OCI-LY7 (cell line): ENCODE data around the gene DET1. TPM values are rescaled to one million over a fixed set of nuclear protein-coding genes. Genes with fewer than 3 reads are reported as not detected.
"Not testable (repeated sequence)": the region's sequence is repeated elsewhere in the genome, so short reads cannot be mapped to it uniquely, and the experiment has no call there.

ENCODE experiments used
- BruUV-seq: library from RNA; stranded (reverse); fragments of 400-500 nt; replicated peaks from 2 replicates; lab custom pipeline; 2021; lab: Mats Ljungman, UMichigan
- CTCF ChIA-PET: fragments of 300-600 bp; sonication (Branson Sonifier 250); formaldehyde crosslinking; loops from one replicate; lab custom pipeline; 2022; ENCODE audit warnings: antibody characterized with exemption; ENCODE audit not compliant: unreplicated experiment; lab: Charles Lee
- POLR2A ChIA-PET: fragments of 300-600 bp; sonication (Branson Sonifier 250); formaldehyde crosslinking; loops from one replicate; lab custom pipeline; 2022; ENCODE audit warnings: antibody characterized with exemption; lab: Charles Lee
- DNase-seq: peaks from one replicate; pipeline ENCODE4 v3.0.0-alpha.2; 2015; ENCODE audit warnings: low spot score
- H2AFZ ChIP-seq: fragments of 200-600 bp; sonication (generic), shearing (Covaris generic); 2 replicates; pipeline ENCODE4 v1.6.1; 2014; ENCODE audit warnings: mild to moderate bottlenecking, antibody characterized with exemption, low read length, moderate library complexity
- H3K27ac ChIP-seq: fragments of 200-600 bp; sonication (generic); 2 replicates; pipeline ENCODE4 v1.5.1; 2014; ENCODE audit warnings: mixed run types, low read depth, mild to moderate bottlenecking, moderate library complexity, low read length, inconsistent platforms; ENCODE audit not compliant: poor library complexity, severe bottlenecking
- H3K36me3 ChIP-seq: fragments of 200-600 bp; sonication (generic); 2 replicates; pipeline ENCODE4 v1.6.1; 2014; ENCODE audit warnings: mild to moderate bottlenecking, antibody characterized with exemption, low read length, moderate library complexity, mixed read lengths; ENCODE audit not compliant: insufficient read depth
- H3K4me1 ChIP-seq: fragments of 200-600 bp; sonication (generic); 2 replicates; pipeline ENCODE4 v1.5.1; 2014; ENCODE audit warnings: mild to moderate bottlenecking, low read length; ENCODE audit not compliant: insufficient read depth, poor library complexity, severe bottlenecking
- H3K4me2 ChIP-seq: fragments of 200-600 bp; sonication (generic); 2 replicates; pipeline ENCODE4 v1.6.1; 2014; ENCODE audit warnings: mild to moderate bottlenecking, low read length
- H3K4me3 ChIP-seq: fragments of 200-600 bp; sonication (generic); 2 replicates; pipeline ENCODE4 v1.5.1; 2014; ENCODE audit warnings: mild to moderate bottlenecking, low read depth, low read length; ENCODE audit not compliant: poor library complexity, severe bottlenecking
- H3K79me2 ChIP-seq: fragments of 200-600 bp; sonication (generic); 2 replicates; pipeline ENCODE4 v1.6.1; 2016; ENCODE audit warnings: low read depth, mild to moderate bottlenecking, low read length, moderate library complexity, mixed read lengths; ENCODE audit not compliant: insufficient read depth
- H3K9me2 ChIP-seq: fragments of 200-600 bp; sonication (generic); 2 replicates; pipeline ENCODE4 v1.6.1; 2016; ENCODE audit warnings: mild to moderate bottlenecking, low read length, mixed read lengths; ENCODE audit not compliant: insufficient read depth
- H3K9me3 ChIP-seq: fragments of 200-600 bp; sonication (generic); 2 replicates; pipeline ENCODE4 v1.6.1; 2014; ENCODE audit warnings: mild to moderate bottlenecking, mixed run types, low read length, mixed read lengths
- H4K20me1 ChIP-seq: fragments of 200-600 bp; sonication (generic); 2 replicates; pipeline ENCODE4 v1.6.1; 2014; ENCODE audit warnings: mild to moderate bottlenecking, antibody characterized with exemption, low read length, moderate library complexity, mixed read lengths; ENCODE audit not compliant: insufficient read depth
- EZH2phosphoT487 ChIP-seq: fragments of 200-600 bp; sonication (generic); IDR thresholded peaks from 2 replicates; pipeline ENCODE4 v1.6.1; 2018; ENCODE audit warnings: low read depth, borderline replicate concordance, mild to moderate bottlenecking, mixed run types, antibody characterized with exemption, low read length, moderate library complexity, mixed read lengths
- intact Hi-C: fragments of 100-400 bp; cut with micrococcal nuclease; formaldehyde crosslinking; loops from one replicate; pipeline ENCODE4 v1.10.0; 2022; ENCODE audit not compliant: unreplicated experiment
- total RNA-seq, 2 experiments: library from RNA; depleted of rRNA in 1 of 2; stranded (reverse); fragments of >200 nt in 1 of 2; shearing (Covaris generic) in 1 of 2; gene quantifications; 2 replicates each; pipeline ENCODE4 v1.2.3, GENCODE V29; 2014 to 2022
- TF ChIP-seq, protein P1 (sequence below): fragments of 200-600 bp; sonication (generic); conservative IDR thresholded peaks from 2 replicates; pipeline ENCODE4 v1.5.1; 2014; ENCODE audit warnings: mild to moderate bottlenecking, antibody characterized with exemption, low read length, moderate library complexity, mixed read lengths

DET1 gene
- total RNA-seq, 2 experiments from 2014 or later = 9.7 to 9.8 TPM

DNA sequence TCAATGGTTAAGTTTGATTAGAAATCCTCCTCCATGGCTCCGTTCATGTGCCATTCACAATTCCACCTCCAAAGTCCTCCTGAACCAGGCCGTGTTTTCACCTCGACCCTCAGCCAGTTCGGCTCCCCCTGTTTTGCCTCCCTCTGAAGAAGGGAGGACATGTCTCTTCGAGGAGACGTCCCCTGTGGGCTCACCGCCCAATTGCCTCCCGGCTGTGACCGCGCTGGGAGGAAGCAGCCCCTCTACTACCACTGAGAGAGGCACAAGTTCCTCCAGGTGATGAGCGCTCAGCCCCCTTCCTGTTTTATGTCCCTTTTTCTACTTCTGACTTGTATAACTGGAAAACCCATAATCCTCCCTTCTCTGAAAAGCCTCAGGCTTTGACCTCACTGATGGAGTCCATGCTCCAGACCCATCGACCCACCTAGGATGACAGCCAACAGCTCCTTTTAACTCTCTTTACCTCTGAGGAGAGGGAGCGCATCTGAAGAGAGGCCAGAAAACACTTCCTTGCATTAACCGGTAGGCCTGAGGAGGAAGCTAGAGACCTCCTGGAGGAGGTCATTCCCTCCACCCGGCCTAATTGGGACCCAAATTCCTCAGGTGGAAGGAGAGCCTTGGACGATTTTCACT, 4.7 kb downstream of the DET1 start:
- Histone ChIP-seq H3K4me3 (no peak overlapping the region), H3K4me2 (no peak overlapping the region), H3K9me2 (no peaks in the 10 kb centered on the region), H3K4me1 (peaks cover 9% of the 10 kb centered on the region), H2AFZ (no peak overlapping the region), H3K27ac (no peak overlapping the region), H3K9me3 (no peaks in the 10 kb centered on the region; the same call in 1 of the 2 replicates), H3K79me2 (peaks cover 8% of the 10 kb centered on the region; the same call in 1 of the 2 replicates), H4K20me1 (no peaks in the 10 kb centered on the region), H3K36me3 (no peaks in the 10 kb centered on the region)
- no TSS peak for BruUV-seq
- no peak for TF ChIP-seq EZH2phosphoT487
- TF ChIP-seq, protein P1, sequence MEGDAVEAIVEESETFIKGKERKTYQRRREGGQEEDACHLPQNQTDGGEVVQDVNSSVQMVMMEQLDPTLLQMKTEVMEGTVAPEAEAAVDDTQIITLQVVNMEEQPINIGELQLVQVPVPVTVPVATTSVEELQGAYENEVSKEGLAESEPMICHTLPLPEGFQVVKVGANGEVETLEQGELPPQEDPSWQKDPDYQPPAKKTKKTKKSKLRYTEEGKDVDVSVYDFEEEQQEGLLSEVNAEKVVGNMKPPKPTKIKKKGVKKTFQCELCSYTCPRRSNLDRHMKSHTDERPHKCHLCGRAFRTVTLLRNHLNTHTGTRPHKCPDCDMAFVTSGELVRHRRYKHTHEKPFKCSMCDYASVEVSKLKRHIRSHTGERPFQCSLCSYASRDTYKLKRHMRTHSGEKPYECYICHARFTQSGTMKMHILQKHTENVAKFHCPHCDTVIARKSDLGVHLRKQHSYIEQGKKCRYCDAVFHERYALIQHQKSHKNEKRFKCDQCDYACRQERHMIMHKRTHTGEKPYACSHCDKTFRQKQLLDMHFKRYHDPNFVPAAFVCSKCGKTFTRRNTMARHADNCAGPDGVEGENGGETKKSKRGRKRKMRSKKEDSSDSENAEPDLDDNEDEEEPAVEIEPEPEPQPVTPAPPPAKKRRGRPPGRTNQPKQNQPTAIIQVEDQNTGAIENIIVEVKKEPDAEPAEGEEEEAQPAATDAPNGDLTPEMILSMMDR = no peak
- POLR2A ChIA-PET = no interaction called here
- DNase-seq = no peak
- intact Hi-C loops = no loop called here
- CTCF ChIA-PET = no interaction called here

DNA sequence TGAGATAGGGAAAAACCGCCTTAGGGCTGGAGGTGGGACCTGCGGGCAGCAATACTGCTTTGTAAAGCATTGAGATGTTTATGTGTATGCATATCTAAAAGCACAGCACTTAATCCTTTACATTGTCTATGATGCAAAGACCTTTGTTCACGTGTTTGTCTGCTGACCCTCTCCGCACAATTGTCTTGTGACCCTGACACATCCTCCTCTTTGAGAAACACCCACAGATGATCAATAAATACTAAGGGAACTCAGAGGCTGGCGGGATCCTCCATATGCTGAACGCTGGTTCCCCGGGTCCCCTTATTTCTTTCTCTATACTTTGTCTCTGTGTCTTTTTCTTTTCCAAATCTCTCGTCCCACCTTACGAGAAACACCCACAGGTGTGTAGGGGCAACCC, 5.4 kb downstream of the DET1 start:
- H2AFZ ChIP-seq, H3K79me2 ChIP-seq, H4K20me1 ChIP-seq, H3K27ac ChIP-seq, H3K4me3 ChIP-seq, H3K4me1 ChIP-seq, CTCF ChIA-PET, H3K9me2 ChIP-seq, H3K4me2 ChIP-seq, H3K9me3 ChIP-seq, intact Hi-C loops, POLR2A ChIA-PET, BruUV-seq, H3K36me3 ChIP-seq, DNase-seq: not testable (repeated sequence)

DNA sequence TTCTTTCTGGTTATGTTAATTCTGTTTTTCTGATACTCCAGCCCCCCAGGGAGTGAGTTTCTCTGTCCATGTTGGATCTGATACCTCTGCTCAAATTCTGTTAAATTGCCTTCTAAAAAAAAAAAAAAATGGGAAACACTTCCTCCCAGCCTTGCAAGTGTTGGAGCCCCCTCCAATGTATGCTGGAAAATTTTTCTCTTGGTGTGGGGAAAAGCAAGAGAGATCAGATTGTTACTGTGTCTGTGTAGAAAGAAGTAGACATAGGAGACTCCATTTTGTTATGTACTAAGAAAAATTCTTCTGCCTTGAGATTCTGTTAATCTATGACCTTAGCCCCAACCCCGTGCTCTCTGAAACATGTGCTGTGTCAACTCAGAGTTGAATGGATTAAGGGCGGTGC, 6.1 kb downstream of the DET1 start:
- DNase-seq, BruUV-seq, H3K79me2 ChIP-seq, H2AFZ ChIP-seq, intact Hi-C loops, H4K20me1 ChIP-seq, H3K27ac ChIP-seq, H3K36me3 ChIP-seq, CTCF ChIA-PET, H3K4me3 ChIP-seq, H3K4me1 ChIP-seq, H3K4me2 ChIP-seq, H3K9me2 ChIP-seq, H3K9me3 ChIP-seq: not testable (repeated sequence)
- POLR2A ChIA-PET = interaction anchor here (0.7 kb wide), 1 partner anchor 1309 kb away, joined by 5 read pairs; no protein-coding TSS in a partner anchor

DNA sequence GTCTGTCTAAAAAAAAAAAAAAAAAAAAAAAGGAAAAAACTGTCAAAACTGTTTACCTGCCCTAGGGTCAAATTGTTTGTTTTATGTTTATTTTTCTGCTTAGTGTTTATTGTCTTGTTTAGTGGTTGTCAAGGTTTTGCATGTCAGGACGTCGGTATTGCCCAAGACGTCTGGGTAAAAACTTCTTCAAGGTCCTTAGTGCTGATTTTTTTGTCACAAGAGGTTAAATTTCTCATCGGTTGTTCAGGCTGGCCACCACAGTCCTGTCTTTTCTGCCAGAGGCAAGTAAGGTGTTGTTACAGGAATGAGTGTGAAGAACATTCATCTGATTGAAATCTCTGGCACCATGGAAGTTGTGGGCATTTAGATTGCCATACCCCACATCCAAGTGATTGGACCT, 7.0 kb downstream of the DET1 start:
- ChIA-PET POLR2A (no interaction called here), CTCF (no interaction called here)
- Histone ChIP-seq H3K9me3 (no peaks in the 10 kb centered on the region), H3K4me1 (no peaks in the 10 kb centered on the region), H4K20me1 (no peaks in the 10 kb centered on the region), H3K4me3 (no peak overlapping the region), H3K79me2 (no peaks in the 10 kb centered on the region), H3K27ac (no peak overlapping the region), H3K4me2 (no peak overlapping the region), H2AFZ (no peak overlapping the region), H3K36me3 (no peaks in the 10 kb centered on the region), H3K9me2 (no peaks in the 10 kb centered on the region)
- TF ChIP-seq, protein P1 = no peak
- no peak for TF ChIP-seq EZH2phosphoT487
- intact Hi-C loops = no loop called here
- no peak for DNase-seq
- no TSS peak for BruUV-seq
